Measurements from ENCODE around the gene ATG3.

ATG3 gene

GRCh38 chr3:112561484-112561733 lies 353 bp downstream of the ATG3 start:
- peaks cover 38% of the 10 kb centered on the region for H3K79me2 ChIP-seq (ENCODE audit: insufficient read depth, low read length)
- peak overlapping the region; percentile 83 for H3K27ac ChIP-seq (ENCODE audit: low read depth, low read length, poor library complexity, severe bottlenecking)
- no peaks in the 10 kb centered on the region for H3F3A ChIP-seq (ENCODE audit: insufficient read depth, low read length)
- H3K9ac ChIP-seq (ENCODE audit: low read length), result peak overlapping the region; percentile 79
- H3K4me2 ChIP-seq (ENCODE audit: low read length), result peak overlapping the region; percentile 73
- H3K4me1 ChIP-seq (ENCODE audit: insufficient read depth, low read length, severe bottlenecking), result peaks cover 32% of the 10 kb centered on the region
- no peak overlapping the region for H2AFZ ChIP-seq (ENCODE audit: low read length)
- H3K9me2 ChIP-seq (ENCODE audit: low read depth, low read length), result no peaks in the 10 kb centered on the region
- H3K9me3 ChIP-seq (ENCODE audit: low read length), result no peaks in the 10 kb centered on the region
- H3K36me3 ChIP-seq (ENCODE audit: insufficient read depth, low read length), result peaks cover 18% of the 10 kb centered on the region
- no peaks in the 10 kb centered on the region for H3K27me3 ChIP-seq (ENCODE audit: insufficient read depth, low read length)
- TF ChIP-seq EZH2 (IDR thresholded peaks at IDR 0.05; ENCODE audit: borderline replicate concordance, low read length) (no peak), CTCF (IDR thresholded peaks at IDR 0.05; ENCODE audit: low read length) (no peak)
- peak overlapping the region; percentile 99 for H3K4me3 ChIP-seq (ENCODE audit: low read depth, low read length, poor library complexity, severe bottlenecking)
- H4K20me1 ChIP-seq (ENCODE audit: insufficient read depth, low read length), result no peaks in the 10 kb centered on the region

GRCh38 chr3:112560721-112561483 lies 860 bp downstream of the ATG3 start:
- Histone ChIP-seq H3K4me2 (ENCODE audit: low read length) (peak overlapping the region; percentile 73), H3K79me2 (ENCODE audit: insufficient read depth, low read length) (peaks cover 40% of the 10 kb centered on the region), H3K27ac (ENCODE audit: low read depth, low read length, poor library complexity, severe bottlenecking) (peak overlapping the region; percentile 83), H3K9me2 (ENCODE audit: low read depth, low read length) (no peaks in the 10 kb centered on the region), H4K20me1 (ENCODE audit: insufficient read depth, low read length) (no peaks in the 10 kb centered on the region), H3K9me3 (ENCODE audit: low read length) (no peaks in the 10 kb centered on the region), H3K27me3 (ENCODE audit: insufficient read depth, low read length) (no peaks in the 10 kb centered on the region), H3K36me3 (ENCODE audit: insufficient read depth, low read length) (peaks cover 20% of the 10 kb centered on the region), H3F3A (ENCODE audit: insufficient read depth, low read length) (no peaks in the 10 kb centered on the region), H3K9ac (ENCODE audit: low read length) (peak overlapping the region; percentile 79), H3K4me3 (ENCODE audit: low read depth, low read length, poor library complexity, severe bottlenecking) (peak overlapping the region; percentile 99), H3K4me1 (ENCODE audit: insufficient read depth, low read length, severe bottlenecking) (peaks cover 32% of the 10 kb centered on the region), H2AFZ (ENCODE audit: low read length) (no peak overlapping the region)
- TF ChIP-seq EZH2 (IDR thresholded peaks at IDR 0.05; ENCODE audit: borderline replicate concordance, low read length), result no peak
- TF ChIP-seq CTCF (IDR thresholded peaks at IDR 0.05; ENCODE audit: low read length), result no peak

GRCh38 chr3:112560307-112560706 lies 1.5 kb downstream of the ATG3 start:
- peaks cover 26% of the 10 kb centered on the region for H3K36me3 ChIP-seq (ENCODE audit: insufficient read depth, low read length)
- peak overlapping the region; percentile 99 for H3K4me3 ChIP-seq (ENCODE audit: low read depth, low read length, poor library complexity, severe bottlenecking)

More at GRCh38 chr3:112560307-112560706, 1.5 kb downstream of the ATG3 start:
- Histone ChIP-seq H3K4me1 (ENCODE audit: insufficient read depth, low read length, severe bottlenecking) (peaks cover 32% of the 10 kb centered on the region), H3K79me2 (ENCODE audit: insufficient read depth, low read length) (peaks cover 46% of the 10 kb centered on the region), H3K9me2 (ENCODE audit: low read depth, low read length) (no peaks in the 10 kb centered on the region), H2AFZ (ENCODE audit: low read length) (no peak overlapping the region), H4K20me1 (ENCODE audit: insufficient read depth, low read length) (no peaks in the 10 kb centered on the region), H3K27me3 (ENCODE audit: insufficient read depth, low read length) (no peaks in the 10 kb centered on the region), H3K27ac (ENCODE audit: low read depth, low read length, poor library complexity, severe bottlenecking) (peak overlapping the region; percentile 83), H3K9me3 (ENCODE audit: low read length) (no peaks in the 10 kb centered on the region), H3F3A (ENCODE audit: insufficient read depth, low read length) (no peaks in the 10 kb centered on the region), H3K4me2 (ENCODE audit: low read length) (peak overlapping the region; percentile 73), H3K9ac (ENCODE audit: low read length) (peak overlapping the region; percentile 79)
- TF ChIP-seq EZH2 (IDR thresholded peaks at IDR 0.05; ENCODE audit: borderline replicate concordance, low read length) (no peak), CTCF (IDR thresholded peaks at IDR 0.05; ENCODE audit: low read length) (no peak)

Measured in OCI-LY1 (cell line).